Left lung (tissue), 10 donors: Measurements from ENCODE around the gene ADAP2. TPM values are rescaled to one million over a fixed set of nuclear protein-coding genes. Genes with fewer than 3 reads are reported as not detected.

ENCODE experiments used
- ATAC-seq: fragments of 200-7000 bp; cut with Tn5 transposase; one replicate; pipeline ENCODE4 v1.9.1; 2020; ENCODE audit warnings: moderate library complexity
- DNase-seq, 4 donors: peaks; one replicate each; pipeline ENCODE4 v3.0.0-alpha.2; 2013 to 2020
- H3K27ac ChIP-seq, 2 donors: fragments of 200-600 bp; sonication (generic) in 1 of 2; one replicate each; pipeline versions ENCODE4 v1.5.0 to v1.8.0; 2020 to 2021
- H3K27me3 ChIP-seq, 2 donors: fragments of 200-600 bp; sonication (generic) in 1 of 2; one replicate each; pipeline versions ENCODE4 v1.5.0 to v1.8.0; 2020 to 2021
- H3K36me3 ChIP-seq, 2 donors: fragments of 200-600 bp; sonication (generic) in 1 of 2; one replicate each; pipeline versions ENCODE4 v1.5.0 to v1.8.0; 2020 to 2021
- H3K4me1 ChIP-seq, 2 donors: fragments of 200-600 bp; one replicate each; pipeline ENCODE4 v1.8.0; 2021
- H3K4me3 ChIP-seq, 2 donors: fragments of 200-600 bp; sonication (generic) in 1 of 2; one replicate each; pipeline versions ENCODE4 v1.5.0 to v1.8.0; 2020 to 2021; ENCODE audit warnings: mild to moderate bottlenecking in 1 of 2
- H3K9me3 ChIP-seq, 2 donors: fragments of 200-600 bp; sonication (generic) in 1 of 2; one replicate each; pipeline versions ENCODE4 v1.5.0 to v1.8.0; 2020 to 2021
- intact Hi-C, 2 donors: fragments of 100-400 bp; cut with DNase I; formaldehyde crosslinking; loops; one replicate each; pipeline versions ENCODE4 v1.11.2 to v1.14.2; 2022
- polyA plus RNA-seq, 6 donors: library from polyadenylated mRNA; unstranded; fragments of 120-200 nt; gene quantifications; one replicate each; pipeline ENCODE4 v1.2.1, GENCODE V29; 2013; ENCODE audit not compliant: insufficient read length in 6 of 6
- total RNA-seq, 2 donors: library from RNA; stranded (reverse); fragmentation: NEBNext Ultra II Directional; extraction: Animal tissue kit (Norgen Biotek cat#: 25700); gene quantifications; one replicate each; pipeline ENCODE4 v1.2.1, GENCODE V29; 2021
- TF ChIP-seq, protein P1 (sequence below), 2 donors: fragments of 200-600 bp; sonication (generic) in 1 of 2; IDR thresholded peaks; one replicate each; pipeline versions ENCODE4 v1.5.0 to v1.8.0; 2021; ENCODE audit warnings: antibody characterized with exemption in 2 of 2
- donor health status: DM: no; HTN: yes; CAD: no.
- donor health status: DM: no; HTN: no; CAD: no.

The ADAP2 gene
- total and polyA plus RNA-seq, 8 donors, result 4.4 to 46.1 (median 5.5) TPM

DNA sequence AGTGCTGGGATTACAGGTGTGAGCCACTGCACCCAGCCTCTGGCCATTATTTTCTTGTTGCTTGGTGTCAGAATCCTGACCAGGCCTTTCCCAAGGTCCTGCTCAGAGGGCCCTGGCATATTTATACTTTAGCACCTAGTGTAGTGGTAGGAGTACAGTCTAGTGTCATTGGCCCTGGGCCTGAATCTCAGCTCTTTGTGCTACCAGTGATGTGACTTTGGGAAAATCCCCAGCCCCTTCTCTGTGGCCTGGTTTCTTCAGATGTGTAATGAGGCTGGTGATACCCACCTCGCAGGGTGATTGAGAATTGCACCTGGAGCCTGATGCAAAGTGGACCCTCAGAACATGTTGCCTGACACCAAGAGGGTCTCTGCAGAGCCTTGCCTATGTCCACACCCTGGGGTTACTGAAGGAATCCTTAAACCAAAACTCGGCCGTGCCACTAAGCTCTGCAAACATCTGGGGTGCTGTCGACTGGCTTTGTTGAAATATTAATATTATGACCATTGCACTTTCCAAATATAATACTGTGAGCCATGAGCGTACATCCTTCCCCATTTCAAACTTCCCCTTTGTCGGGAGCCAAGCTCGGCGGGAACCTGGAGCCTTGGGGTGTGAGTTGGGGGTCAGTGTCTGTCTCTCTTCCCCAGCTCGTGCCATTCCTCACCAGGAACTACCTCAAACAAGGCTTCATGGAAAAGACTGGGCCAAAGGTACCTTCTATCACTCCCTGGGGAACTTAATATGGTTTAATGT is 31.1 kb downstream of the ADAP2 start:
- Histone ChIP-seq H3K27ac (peak overlapping the region; percentile 29 to 90), H3K9me3 (no peaks in the 10 kb centered on the region), H3K4me3 (no peak overlapping the region), H3K27me3 (no peaks in the 10 kb centered on the region), H3K4me1 (peaks cover 4 to 87% of the 10 kb centered on the region in 2 donors), H3K36me3 (peaks cover 0 to 25% of the 10 kb centered on the region in 2 donors)
- TF ChIP-seq, protein P1, sequence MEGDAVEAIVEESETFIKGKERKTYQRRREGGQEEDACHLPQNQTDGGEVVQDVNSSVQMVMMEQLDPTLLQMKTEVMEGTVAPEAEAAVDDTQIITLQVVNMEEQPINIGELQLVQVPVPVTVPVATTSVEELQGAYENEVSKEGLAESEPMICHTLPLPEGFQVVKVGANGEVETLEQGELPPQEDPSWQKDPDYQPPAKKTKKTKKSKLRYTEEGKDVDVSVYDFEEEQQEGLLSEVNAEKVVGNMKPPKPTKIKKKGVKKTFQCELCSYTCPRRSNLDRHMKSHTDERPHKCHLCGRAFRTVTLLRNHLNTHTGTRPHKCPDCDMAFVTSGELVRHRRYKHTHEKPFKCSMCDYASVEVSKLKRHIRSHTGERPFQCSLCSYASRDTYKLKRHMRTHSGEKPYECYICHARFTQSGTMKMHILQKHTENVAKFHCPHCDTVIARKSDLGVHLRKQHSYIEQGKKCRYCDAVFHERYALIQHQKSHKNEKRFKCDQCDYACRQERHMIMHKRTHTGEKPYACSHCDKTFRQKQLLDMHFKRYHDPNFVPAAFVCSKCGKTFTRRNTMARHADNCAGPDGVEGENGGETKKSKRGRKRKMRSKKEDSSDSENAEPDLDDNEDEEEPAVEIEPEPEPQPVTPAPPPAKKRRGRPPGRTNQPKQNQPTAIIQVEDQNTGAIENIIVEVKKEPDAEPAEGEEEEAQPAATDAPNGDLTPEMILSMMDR (IDR thresholded peaks at IDR 0.05), result no peak
- intact Hi-C loops, result no loop called here
- peak in 2 of 4 donors; percentile 57 to 83 for DNase-seq
- ATAC-seq, result peak; percentile 23

DNA sequence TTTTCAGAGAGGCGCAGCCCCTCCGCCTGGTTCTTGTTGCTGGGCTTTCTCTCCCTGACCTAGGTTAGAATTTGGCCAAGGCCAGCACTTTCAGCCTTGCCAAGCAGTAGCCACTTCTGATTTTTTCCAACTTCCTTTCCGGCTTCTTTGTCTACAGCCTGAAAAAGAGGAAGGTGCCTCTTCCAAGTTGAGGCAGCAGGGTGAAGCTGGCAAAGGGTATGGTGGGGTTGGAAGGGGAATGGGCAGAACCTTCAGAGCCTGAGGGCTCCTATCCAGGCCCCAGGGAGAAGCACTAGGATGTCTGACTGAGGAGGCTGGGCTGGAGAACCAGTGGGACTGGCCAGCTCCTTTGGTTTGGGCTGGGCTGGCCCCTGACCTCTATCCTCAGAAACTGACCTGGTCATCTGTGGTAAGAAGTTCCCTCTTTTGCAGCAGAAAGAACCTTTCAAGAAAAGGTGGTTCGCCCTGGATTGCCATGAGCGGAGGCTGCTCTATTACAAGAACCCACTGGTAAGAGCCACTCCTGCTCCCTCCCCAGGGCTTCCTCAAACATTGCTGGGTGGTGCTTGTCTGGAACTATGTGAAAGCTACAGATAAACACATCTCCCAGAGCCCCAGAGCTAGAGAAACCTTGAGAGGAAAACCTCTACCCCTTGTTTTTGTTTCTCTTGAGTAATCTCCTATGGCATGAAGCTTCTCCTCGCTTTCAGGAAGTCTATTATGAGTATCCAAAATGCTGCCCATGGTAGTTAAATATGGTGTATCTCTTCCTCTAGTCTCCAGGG is 32.5 kb downstream of the ADAP2 start:
- Histone ChIP-seq H3K4me3 (no peak overlapping the region), H3K36me3 (peaks cover 0 to 17% of the 10 kb centered on the region in 2 donors), H3K9me3 (no peaks in the 10 kb centered on the region), H3K27me3 (no peaks in the 10 kb centered on the region), H3K27ac (peak overlapping the region; percentile 68 to 90), H3K4me1 (peaks cover 4 to 96% of the 10 kb centered on the region in 2 donors)
- intact Hi-C loops, result no loop called here
- DNase-seq (no peak), ATAC-seq (peak; percentile 34)
- TF ChIP-seq, protein P1 (IDR thresholded peaks at IDR 0.05), result no peak

DNA sequence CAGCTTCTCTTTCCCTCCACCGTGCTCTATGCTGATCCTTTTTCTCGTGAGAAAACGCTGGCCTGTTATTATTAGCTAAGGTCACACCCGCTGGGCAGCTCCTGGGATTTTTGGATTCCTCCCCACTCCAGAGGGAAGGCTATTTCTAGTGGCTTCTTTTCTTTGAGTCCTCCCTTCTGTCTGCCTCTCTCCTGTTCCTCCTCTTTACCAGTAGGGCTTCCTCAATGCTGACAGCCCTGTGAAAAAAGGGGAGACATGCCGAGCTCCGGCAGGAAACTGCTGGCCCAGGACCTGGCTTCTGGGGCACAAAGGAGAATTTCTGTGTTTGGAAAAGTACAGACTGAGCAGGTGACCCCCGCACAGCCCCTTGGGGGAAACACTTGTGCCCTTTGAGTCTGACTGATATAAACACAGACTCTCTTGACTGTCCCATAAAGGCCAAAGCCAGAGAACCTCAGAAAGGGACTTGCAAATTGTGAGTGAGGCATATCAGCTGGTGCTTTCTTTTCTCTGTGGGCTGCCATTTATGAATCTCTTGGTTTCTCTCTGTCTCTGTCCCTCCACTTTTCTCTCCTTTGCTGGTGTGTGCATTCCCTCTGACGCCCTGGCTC is 35.1 kb downstream of the ADAP2 start:
- H3K4me1 ChIP-seq, result peaks cover 4 to 97% of the 10 kb centered on the region in 2 donors
- TF ChIP-seq, protein P1 (IDR thresholded peaks at IDR 0.05), result no peak
- H3K4me3 ChIP-seq, result no peak overlapping the region
- ATAC-seq (no peak), DNase-seq (no peak)
- no peaks in the 10 kb centered on the region for H3K27me3 ChIP-seq
- H3K27ac ChIP-seq, result peak overlapping the region; percentile 55 to 88
- H3K9me3 ChIP-seq, result no peaks in the 10 kb centered on the region
- H3K36me3 ChIP-seq, result peaks cover 0 to 17% of the 10 kb centered on the region in 2 donors
- intact Hi-C loops, result no loop called here

DNA sequence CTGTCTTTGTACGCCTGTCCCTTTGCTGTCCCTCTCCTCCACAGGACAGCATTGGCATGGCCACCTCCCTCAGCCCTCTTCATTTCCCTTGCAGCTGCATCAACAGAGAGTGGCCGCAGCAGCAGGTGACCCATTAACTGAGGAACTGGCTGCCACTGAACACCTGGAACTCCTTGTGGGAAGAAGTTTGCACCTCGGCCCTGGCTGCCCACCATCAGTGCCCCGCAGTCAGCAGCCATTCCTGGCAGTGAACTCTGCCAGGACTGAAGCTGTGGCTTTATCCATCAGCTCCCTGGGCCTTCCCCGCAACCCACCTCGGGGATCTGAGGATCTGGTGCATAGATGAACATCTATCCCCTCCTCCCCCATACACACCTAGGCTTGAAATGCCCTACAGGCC is 36.0 kb downstream of the ADAP2 start:
- no peak overlapping the region for H3K4me3 ChIP-seq
- H3K27ac ChIP-seq, result peak overlapping the region in 1 of 2 donors; percentile 88
- H3K27me3 ChIP-seq, result no peaks in the 10 kb centered on the region
- H3K9me3 ChIP-seq, result no peaks in the 10 kb centered on the region
- DNase-seq, result no peak
- intact Hi-C loops, result no loop called here
- peaks cover 0 to 17% of the 10 kb centered on the region in 2 donors for H3K36me3 ChIP-seq
- H3K4me1 ChIP-seq, result peaks cover 4 to 92% of the 10 kb centered on the region in 2 donors
- no peak for ATAC-seq
- TF ChIP-seq, protein P1 (IDR thresholded peaks at IDR 0.05), result no peak
